Muscle of leg (tissue), 11 donors: ENCODE measurements around the gene ACKR3. TPM values are rescaled to one million over a fixed set of nuclear protein-coding genes. Genes with fewer than 3 reads are reported as not detected.

Experiments
- DNase-seq: peaks from one replicate; pipeline ENCODE4 v3.0.0; 2013
- H3K27ac ChIP-seq: one replicate; pipeline ENCODE4 v1.5.1; 2013; ENCODE audit warnings: mild to moderate bottlenecking, low read length, control low read depth
- H3K27me3 ChIP-seq: one replicate; pipeline ENCODE4 v1.6.1; 2013; ENCODE audit warnings: low read length; ENCODE audit not compliant: control insufficient read depth, insufficient read depth
- H3K36me3 ChIP-seq: one replicate; pipeline ENCODE4 v1.6.1; 2013; ENCODE audit warnings: low read length; ENCODE audit not compliant: control insufficient read depth, insufficient read depth
- H3K4me1 ChIP-seq: one replicate; pipeline ENCODE4 v1.6.1; 2013; ENCODE audit warnings: low read length; ENCODE audit not compliant: control insufficient read depth, insufficient read depth
- H3K4me3 ChIP-seq: one replicate; pipeline ENCODE4 v1.5.1; 2013; ENCODE audit warnings: low read length, control low read depth
- H3K9me3 ChIP-seq: replicated peaks from 2 replicates; pipeline ENCODE4 v1.6.1; 2013; ENCODE audit warnings: low read depth, low read length; ENCODE audit not compliant: control insufficient read depth
- WGBS: methylation state at CpG from one replicate; pipeline ENCODE4 v1.1.5; 2013; ENCODE audit warnings: missing lambda C conversion rate; ENCODE audit not compliant: insufficient coverage; 5-methylcytosine and 5-hydroxymethylcytosine counted together
- polyA plus RNA-seq, 8 donors: library from polyadenylated mRNA; unstranded; fragments of 120-200 nt; gene quantifications; one replicate each; pipeline versions ENCODE4 v1.2.1 to v1.2.3, GENCODE V29; 2013; ENCODE audit warnings: inconsistent platforms in 1 of 8, low replicate concordance in 1 of 8; ENCODE audit not compliant: insufficient read length in 8 of 8, insufficient read depth in 1 of 8
- total RNA-seq: library from RNA; stranded (reverse); fragments of 120-200 nt; gene quantifications from one replicate; pipeline ENCODE4 v1.2.4, GENCODE V29; 2013

The ACKR3 gene
- total and polyA plus RNA-seq, 9 donors: 14.7 to 29.3 (median 24.1) TPM

GRCh38 chr2:236617796-236618195 is 48.2 kb downstream of the ACKR3 start:
- Histone ChIP-seq H3K27me3 (peaks cover 14% of the 10 kb centered on the region), H3K4me3 (no peak overlapping the region), H3K27ac (no peak overlapping the region), H3K4me1 (peaks cover 21% of the 10 kb centered on the region), H3K9me3 (no peaks in the 10 kb centered on the region), H3K36me3 (no peaks in the 10 kb centered on the region)
- 92% methylated on average over 6 of the region's 10 CpGs for WGBS
- no peak for DNase-seq

- H3K4me3 ChIP-seq: no peak overlapping the region
- DNase-seq: no peak
- no peaks in the 10 kb centered on the region for H3K36me3 ChIP-seq
- WGBS: 82% methylated on average over 7 of the region's 7 CpGs
- peaks cover 16% of the 10 kb centered on the region for H3K4me1 ChIP-seq
- no peaks in the 10 kb centered on the region for H3K9me3 ChIP-seq
- H3K27me3 ChIP-seq: peaks cover 17% of the 10 kb centered on the region
- H3K27ac ChIP-seq: no peak overlapping the region
These were observed 48.7 kb downstream of the ACKR3 start for GRCh38 chr2:236618370-236618769.

GRCh38 chr2:236619910-236620612 is 50.4 kb downstream of the ACKR3 start:
- Histone ChIP-seq H3K4me1 (peaks cover 3% of the 10 kb centered on the region), H3K27me3 (peaks cover 15% of the 10 kb centered on the region), H3K9me3 (no peaks in the 10 kb centered on the region), H3K4me3 (no peak overlapping the region), H3K36me3 (no peaks in the 10 kb centered on the region), H3K27ac (no peak overlapping the region)
- WGBS: 50% methylated on average over 5 of the region's 5 CpGs
- no peak for DNase-seq

GRCh38 chr2:236621786-236622185 is 52.2 kb downstream of the ACKR3 start:
- Histone ChIP-seq H3K27me3 (peaks cover 19% of the 10 kb centered on the region), H3K4me3 (no peak overlapping the region), H3K27ac (no peak overlapping the region), H3K9me3 (no peaks in the 10 kb centered on the region), H3K36me3 (no peaks in the 10 kb centered on the region), H3K4me1 (peaks cover 2% of the 10 kb centered on the region)
- WGBS: 90% methylated on average over 13 of the region's 15 CpGs
- no peak for DNase-seq

GRCh38 chr2:236622201-236622600 is 52.6 kb downstream of the ACKR3 start:
- H3K4me1 ChIP-seq: peaks cover 2% of the 10 kb centered on the region
- no peak overlapping the region for H3K4me3 ChIP-seq
- no peak overlapping the region for H3K27ac ChIP-seq
- H3K9me3 ChIP-seq: no peaks in the 10 kb centered on the region
- H3K27me3 ChIP-seq: peaks cover 19% of the 10 kb centered on the region
- no peak for DNase-seq
- WGBS: 89% methylated on average over 5 of the region's 6 CpGs
- no peaks in the 10 kb centered on the region for H3K36me3 ChIP-seq

GRCh38 chr2:236622660-236623059 is 53.0 kb downstream of the ACKR3 start:
- peaks cover 2% of the 10 kb centered on the region for H3K4me1 ChIP-seq
- H3K27ac ChIP-seq: no peak overlapping the region
- no peaks in the 10 kb centered on the region for H3K9me3 ChIP-seq
- WGBS: 81% methylated on average over 9 of the region's 9 CpGs
- no peak for DNase-seq
- H3K27me3 ChIP-seq: peaks cover 19% of the 10 kb centered on the region
- H3K4me3 ChIP-seq: no peak overlapping the region
- no peaks in the 10 kb centered on the region for H3K36me3 ChIP-seq

- no peaks in the 10 kb centered on the region for H3K9me3 ChIP-seq
- 92% methylated on average over 8 of the region's 10 CpGs for WGBS
- peaks cover 2% of the 10 kb centered on the region for H3K4me1 ChIP-seq
- no peak for DNase-seq
- no peak overlapping the region for H3K27ac ChIP-seq
- H3K4me3 ChIP-seq: no peak overlapping the region
- H3K27me3 ChIP-seq: peaks cover 19% of the 10 kb centered on the region
- H3K36me3 ChIP-seq: no peaks in the 10 kb centered on the region
These were observed 54.2 kb downstream of the ACKR3 start for GRCh38 chr2:236623816-236624215.

- H3K9me3 ChIP-seq: no peaks in the 10 kb centered on the region
- 82% methylated on average over 7 of the region's 10 CpGs for WGBS
- no peak overlapping the region for H3K4me3 ChIP-seq
- H3K36me3 ChIP-seq: no peaks in the 10 kb centered on the region
- DNase-seq: no peak
- H3K4me1 ChIP-seq: peaks cover 2% of the 10 kb centered on the region
- H3K27ac ChIP-seq: no peak overlapping the region
- peaks cover 17% of the 10 kb centered on the region for H3K27me3 ChIP-seq
These were observed 55.6 kb downstream of the ACKR3 start for GRCh38 chr2:236625156-236625690.

- Histone ChIP-seq H3K9me3 (no peaks in the 10 kb centered on the region), H3K4me1 (peaks cover 2% of the 10 kb centered on the region), H3K36me3 (no peaks in the 10 kb centered on the region), H3K4me3 (no peak overlapping the region), H3K27me3 (peaks cover 17% of the 10 kb centered on the region), H3K27ac (no peak overlapping the region)
- DNase-seq: no peak
- whole genome bisulfite sequencing: 84% methylated on average over 17 of the region's 20 CpGs
These were observed 56.9 kb downstream of the ACKR3 start for GRCh38 chr2:236626391-236627150.

- Histone ChIP-seq H3K9me3 (no peaks in the 10 kb centered on the region), H3K36me3 (no peaks in the 10 kb centered on the region), H3K4me1 (peaks cover 2% of the 10 kb centered on the region), H3K27ac (no peak overlapping the region), H3K4me3 (no peak overlapping the region), H3K27me3 (peaks cover 16% of the 10 kb centered on the region)
- no peak for DNase-seq
- WGBS: 88% methylated on average over 9 of the region's 11 CpGs
These were observed 57.6 kb downstream of the ACKR3 start for GRCh38 chr2:236627193-236627592.
